ENCODE data around the gene TTC39C.

- TF ChIP-seq CTCF (IDR thresholded peaks at IDR 0.05; ENCODE audit: extremely low read depth in 1 of 2, insufficient read depth in 1 of 2, low read depth in 1 of 2, low read length in 2 of 2) (no peak), EZH2 (IDR thresholded peaks at IDR 0.05; ENCODE audit: borderline replicate concordance, low read depth, low read length, severe bottlenecking) (no peak), POLR2A (IDR thresholded peaks at IDR 0.05; ENCODE audit: low read depth, low read length) (no peak), POLR2AphosphoS5 (IDR thresholded peaks at IDR 0.05; ENCODE audit: insufficient read depth, low read depth, low read length) (no peak)
- TF ChIP-seq, protein P1, sequence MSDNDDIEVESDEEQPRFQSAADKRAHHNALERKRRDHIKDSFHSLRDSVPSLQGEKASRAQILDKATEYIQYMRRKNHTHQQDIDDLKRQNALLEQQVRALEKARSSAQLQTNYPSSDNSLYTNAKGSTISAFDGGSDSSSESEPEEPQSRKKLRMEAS (IDR thresholded peaks at IDR 0.05; ENCODE audit: insufficient read depth, insufficient read length), result no peak
These were observed 81.4 kb downstream of the TTC39C start for GRCh38 chr18:24095976-24096375.
